ENCODE data around the gene ZBTB1.

The ZBTB1 gene, protein sequence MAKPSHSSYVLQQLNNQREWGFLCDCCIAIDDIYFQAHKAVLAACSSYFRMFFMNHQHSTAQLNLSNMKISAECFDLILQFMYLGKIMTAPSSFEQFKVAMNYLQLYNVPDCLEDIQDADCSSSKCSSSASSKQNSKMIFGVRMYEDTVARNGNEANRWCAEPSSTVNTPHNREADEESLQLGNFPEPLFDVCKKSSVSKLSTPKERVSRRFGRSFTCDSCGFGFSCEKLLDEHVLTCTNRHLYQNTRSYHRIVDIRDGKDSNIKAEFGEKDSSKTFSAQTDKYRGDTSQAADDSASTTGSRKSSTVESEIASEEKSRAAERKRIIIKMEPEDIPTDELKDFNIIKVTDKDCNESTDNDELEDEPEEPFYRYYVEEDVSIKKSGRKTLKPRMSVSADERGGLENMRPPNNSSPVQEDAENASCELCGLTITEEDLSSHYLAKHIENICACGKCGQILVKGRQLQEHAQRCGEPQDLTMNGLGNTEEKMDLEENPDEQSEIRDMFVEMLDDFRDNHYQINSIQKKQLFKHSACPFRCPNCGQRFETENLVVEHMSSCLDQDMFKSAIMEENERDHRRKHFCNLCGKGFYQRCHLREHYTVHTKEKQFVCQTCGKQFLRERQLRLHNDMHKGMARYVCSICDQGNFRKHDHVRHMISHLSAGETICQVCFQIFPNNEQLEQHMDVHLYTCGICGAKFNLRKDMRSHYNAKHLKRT
- 157 to 361 (median 215) reads per million in 4 donors for total RNA-seq

DNA sequence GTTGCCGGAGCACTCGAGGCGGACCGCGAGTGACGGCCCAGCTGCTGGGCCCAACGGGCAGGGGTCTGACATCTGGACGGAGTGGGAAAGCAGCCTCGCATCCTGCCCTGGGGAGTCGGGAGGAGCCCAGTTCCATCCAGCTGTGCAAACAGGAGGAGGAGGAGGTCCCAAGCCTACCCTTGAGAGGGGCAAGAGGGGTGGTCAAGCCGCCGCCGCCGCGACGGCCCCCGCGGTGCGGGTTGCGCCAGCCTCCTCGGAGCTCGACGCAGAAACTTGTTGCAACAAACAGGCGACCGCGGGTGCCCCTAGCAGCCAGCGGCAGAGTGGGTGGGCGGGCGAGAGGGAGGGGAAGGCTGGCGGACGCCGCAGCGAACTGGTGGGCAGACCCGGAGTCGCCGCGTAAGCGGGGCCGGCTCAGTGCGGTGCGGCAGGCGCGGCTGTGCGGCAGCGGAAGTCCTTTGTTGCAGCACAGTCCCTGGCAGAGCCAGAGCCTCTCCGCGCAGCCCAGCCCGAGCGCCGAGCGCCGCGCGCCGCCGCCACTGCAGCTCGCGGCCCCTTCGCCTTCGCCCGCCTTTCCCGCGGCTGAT lies at the start of gene ZBTB1:
TSS of gene ZBTB1 (plus strand) at position 461 of the 587 bp plus-strand sequence. CDS start 16,735 bp downstream, outside the sequence.
- peak; percentile 68 to 91 (median 77) for DNase-seq

DNA sequence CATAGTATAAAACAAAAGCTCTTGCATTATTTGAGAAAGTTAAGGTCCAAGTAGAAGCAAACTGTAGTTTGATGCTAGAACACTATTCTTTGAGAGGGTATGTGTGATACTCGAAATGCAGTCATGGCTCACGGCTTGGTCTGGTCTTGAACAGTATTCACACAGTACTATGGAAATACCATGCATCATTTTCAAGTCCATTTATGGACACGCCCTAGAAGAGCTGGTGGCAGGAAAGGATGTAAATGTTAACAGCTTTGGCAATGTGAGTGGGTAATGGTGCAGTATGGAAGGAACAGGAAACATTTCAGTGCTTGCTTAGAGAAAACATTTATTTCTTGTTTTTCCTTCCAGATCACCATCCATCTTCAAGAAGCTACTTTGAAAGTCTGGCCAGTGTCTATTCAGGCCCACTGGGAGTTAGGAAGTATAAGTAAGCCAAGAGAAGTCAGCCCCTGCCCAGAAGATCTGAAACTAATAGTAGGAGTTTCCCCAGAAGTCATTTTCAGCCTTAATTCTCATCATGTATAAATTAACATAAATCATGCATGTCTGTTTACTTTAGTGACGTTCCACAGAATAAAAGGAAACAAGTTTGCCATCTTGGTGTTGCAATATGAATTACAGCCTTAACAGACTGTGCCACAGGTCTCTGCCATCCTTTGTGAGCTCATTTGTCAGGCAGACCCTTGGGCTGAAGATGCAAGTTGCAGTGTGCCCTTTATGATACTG lies 45.0 kb upstream of the ZBTB1 start:
- DNase-seq = no peak

DNA sequence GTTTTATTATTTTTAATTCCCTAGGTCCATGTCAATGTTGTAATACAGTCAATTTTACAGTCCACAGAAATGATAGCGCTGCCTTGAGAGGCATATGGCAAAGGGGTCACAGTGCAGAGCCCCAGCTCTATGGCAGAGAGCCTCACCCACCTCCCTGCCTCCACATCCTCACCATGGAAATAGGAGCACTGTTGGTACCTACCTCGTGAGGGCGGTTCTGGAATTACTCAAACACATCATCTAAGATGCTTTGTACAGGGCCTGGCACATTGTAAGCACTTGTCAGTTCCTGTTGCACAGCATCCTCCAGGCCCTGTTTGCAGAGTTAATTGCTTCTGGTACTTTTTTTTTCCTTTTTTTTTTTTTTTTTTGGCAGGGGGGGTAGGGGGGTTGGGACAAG lies 43.3 kb upstream of the ZBTB1 start:
- no peak for DNase-seq

DNA sequence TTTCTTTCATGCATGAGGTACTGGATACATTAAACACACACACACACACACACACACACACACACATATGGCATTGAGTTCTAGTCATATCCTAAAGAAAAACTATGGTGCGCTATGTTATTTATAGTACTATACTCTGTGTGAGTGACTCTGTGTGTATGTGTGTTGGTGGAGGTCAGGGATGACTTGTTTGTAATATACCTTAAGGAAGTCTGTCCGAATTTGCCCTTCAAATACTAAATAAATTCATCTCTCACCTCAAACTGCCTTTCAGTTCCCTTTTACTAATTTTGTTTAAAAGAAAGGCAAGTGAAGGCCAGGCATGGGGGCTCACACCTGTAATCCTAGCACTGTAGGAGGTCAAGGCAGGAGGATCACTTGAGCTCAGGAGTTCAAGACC lies 41.4 kb upstream of the ZBTB1 start:
- no peak for DNase-seq

DNA sequence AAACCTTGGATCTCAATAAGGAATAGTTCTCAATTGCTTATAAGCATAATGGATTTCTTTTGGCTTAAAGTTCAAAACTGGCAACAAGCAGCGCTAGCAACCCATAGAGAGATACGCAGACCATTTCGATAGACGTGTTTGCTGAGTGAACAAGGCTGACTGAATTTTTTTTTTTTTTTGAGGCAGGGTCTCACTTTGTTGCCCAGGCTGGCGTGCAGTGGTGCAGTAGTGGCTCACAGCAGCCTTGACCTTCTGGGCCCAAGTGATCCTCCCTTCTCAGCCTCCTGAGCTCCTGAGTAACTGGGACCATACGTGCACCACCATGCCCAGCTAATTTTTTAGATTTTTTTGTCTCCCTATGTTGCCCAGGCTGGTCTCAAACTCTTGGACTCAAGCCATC lies 40.7 kb upstream of the ZBTB1 start:
- DNase-seq = no peak

DNA sequence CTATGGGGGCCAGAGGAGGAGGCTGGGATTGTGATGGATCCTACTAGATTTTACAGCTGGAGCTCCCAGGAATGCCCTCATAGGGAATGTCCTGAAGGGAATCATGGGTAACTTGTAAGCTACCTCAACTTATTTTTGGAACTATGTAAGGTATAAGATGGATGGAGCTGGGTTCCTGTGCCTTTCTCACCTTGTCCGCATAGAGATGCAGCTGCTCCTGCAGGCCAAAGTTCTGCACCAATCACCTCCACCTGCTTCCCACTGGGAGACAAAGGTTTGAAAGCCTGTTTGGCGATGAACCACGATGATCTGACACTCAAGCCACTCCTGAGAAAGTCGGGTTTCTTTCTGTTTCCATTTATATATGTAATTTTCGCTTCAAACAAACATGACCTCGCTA lies 39.9 kb upstream of the ZBTB1 start:
- no peak for DNase-seq

DNA sequence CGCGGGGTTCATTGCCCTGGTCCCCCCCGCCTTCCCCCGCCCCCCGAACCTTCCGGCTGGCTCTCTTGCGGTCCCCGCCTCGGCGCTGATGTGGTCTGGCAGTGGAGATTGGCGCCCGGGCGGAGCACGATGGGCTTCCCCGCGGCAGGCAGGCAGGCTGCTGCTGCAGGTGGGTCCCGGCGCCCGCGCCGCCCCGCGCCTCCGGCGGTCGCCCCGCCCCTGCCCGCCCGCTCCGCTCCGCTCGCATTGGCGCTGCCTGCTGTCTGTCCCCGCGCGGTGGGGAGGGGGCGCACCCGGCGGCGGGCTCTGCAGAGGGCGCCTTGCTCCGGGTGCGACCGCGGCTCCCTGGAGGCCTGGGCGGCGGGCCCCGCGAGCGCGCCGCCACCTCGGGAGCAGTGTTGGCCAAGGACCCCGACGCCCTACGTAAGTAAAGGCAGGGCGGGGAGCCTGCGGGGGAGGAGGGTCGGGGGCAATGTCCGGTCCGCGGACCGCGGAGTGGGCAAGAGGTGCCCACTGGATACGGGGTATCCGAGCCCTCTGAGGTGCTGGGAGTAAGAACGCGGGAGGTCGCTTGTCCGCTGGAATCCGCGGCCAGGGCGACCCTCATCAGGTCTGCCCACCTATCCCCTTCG lies 39.3 kb upstream of the ZBTB1 start, which contains the start of gene AKAP5:
TSS of gene AKAP5 (plus strand) at position 309 of the 632 bp plus-strand sequence. CDS start 2,896 bp downstream, outside the sequence.
- DNase-seq = peak; percentile 49 to 74 (median 53)

DNA sequence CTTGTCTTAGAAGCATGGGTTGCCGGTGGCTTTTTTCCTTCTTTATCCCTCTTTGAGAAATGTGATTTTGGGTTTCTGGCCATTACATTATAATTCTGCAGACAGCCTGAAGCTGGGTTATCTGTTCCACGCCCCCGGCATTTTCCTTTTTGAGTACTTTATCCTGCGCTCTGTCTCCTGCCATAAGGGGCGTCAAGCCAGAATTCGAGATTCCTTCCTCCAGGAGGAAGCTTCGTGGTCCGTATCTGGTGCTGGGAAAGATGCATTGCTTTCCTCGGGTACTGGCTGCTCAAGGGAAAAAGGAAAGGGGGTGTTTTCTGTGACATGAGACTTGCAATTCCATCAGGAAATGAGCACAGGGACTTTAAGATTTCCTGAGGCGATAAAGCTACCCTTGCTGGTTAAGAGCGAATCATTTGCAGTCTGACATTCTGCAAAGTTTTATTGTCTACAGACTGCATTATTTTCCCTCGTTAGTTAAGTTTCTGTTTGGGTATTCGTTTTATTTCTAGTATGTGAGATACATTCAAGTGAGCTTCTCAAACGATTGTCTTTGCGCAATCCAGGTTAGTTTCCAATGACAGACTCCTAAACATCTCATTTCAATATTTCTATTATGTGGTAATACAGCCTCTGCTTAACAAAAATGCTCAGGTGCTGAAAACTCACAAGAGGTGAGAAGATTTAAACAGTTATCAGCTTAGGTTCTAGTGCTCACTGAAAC lies 38.6 kb upstream of the ZBTB1 start:
- no peak for DNase-seq

DNA sequence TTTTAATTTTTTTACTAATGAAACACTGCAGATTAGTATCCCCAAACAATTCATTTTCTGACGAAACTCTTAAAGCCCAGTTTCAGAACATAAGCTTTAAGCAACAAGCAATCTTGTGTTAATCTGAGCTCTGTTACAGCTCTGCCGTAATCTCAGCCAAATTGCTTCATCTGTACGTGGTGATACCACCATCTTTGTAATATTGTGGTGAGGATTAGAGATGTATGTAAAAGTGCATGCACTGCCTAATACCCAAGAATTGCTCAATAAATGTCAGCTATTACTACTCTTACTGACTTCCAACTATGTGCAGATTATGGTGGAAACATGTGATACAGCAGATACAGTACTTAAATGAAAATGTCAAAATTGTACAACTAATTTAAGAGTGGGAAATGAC lies 37.5 kb upstream of the ZBTB1 start:
- DNase-seq = no peak

DNA sequence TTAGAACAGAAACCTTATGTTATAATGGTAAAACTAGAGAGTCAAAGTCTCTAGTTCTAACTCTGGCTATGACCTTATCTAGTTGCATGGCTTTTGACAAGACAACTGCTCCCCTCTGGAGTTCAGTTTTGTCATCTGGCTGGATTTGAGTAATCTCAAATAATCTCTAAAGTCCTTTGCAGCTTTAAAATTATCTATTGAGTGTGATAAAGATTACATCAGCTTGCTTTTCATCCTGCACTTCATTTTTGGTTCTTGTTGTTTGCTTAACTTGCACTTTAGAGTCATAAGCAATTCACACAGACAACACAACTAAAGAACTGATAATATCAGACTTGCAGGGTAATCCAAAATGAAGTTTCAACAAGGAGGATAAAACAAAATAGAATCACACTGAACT lies 37.0 kb upstream of the ZBTB1 start:
- no peak for DNase-seq

DNA sequence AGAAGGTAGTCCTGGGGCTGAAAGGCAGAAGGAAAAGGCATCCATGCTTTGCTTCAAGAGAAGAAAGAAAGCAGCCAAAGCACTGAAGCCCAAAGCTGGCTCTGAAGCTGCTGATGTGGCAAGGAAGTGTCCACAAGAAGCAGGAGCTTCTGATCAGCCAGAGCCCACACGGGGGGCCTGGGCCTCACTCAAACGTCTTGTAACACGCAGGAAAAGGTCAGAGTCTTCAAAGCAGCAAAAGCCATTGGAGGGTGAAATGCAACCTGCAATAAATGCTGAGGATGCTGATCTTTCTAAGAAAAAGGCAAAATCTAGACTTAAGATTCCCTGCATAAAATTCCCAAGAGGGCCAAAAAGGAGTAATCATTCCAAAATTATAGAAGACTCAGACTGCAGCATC lies 36.1 kb upstream of the ZBTB1 start:
- no peak for DNase-seq

DNA sequence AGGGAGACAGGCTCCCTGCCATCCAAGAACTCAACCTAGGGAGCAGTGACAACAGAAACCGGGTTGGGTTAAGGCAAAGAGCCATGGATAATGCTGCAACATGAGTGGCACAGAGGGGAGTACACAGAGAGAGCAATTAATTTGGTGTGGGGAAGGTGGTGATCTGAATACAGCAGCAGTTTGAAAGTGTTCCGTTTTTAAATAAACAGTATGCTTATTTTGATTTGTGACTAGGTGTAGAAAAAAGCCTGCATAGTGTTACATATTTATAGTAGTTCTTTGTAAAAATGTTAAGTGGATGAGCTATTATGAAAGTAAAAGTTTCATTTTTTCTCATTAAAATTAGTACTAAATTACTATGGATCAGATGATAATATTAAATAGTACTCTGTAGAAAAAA lies 30.5 kb upstream of the ZBTB1 start:
- no peak for DNase-seq

DNA sequence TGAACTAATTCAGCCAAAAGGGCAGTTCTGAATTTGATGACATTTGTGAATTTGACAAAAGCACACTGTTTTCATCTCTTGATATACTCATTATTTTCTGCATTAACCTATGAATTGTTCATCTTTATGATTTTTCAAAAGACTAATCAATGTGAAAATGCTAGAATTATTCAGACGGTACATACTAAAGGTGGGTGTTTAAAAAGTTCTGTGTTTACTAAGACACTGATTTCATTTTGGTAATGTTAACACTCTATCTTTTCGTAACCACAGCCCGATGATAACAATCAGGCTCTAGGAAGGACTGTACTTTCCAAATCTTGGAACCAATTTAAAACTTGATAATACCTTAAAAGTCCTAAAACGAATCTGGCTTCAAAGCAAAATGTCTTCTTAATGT lies 29.9 kb upstream of the ZBTB1 start:
- DNase-seq = no peak

DNA sequence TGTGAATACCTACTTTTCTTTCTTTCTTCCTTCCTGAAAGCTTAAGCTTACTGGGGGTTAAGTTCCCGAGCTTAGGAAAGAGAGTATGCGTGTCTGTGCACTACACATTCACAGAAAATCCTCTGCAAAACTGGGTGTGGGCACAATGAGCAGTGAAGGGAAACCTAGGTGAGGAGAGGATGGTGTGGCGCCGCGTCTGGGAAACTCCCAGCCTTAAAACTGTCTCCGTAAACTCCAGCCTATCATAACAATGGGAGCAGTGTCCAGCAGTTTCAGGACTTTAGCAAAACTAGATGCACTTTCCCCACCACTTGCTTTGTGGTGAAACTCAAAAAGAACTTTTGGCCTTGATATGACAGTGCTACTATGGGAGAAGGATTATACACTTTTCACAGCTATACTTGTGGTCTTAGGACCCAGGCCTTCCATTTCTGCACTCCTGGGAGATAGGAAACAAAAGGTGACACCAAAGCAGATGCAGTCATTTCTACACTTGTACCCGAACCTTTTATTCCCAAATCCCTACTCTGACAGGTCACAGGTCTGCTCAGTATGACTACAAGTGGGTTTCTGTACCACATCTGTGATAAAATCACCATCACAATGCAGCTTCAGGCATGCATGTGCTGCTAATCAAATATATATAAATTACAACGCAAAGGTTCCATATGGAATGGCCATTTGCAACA lies 28.8 kb upstream of the ZBTB1 start:
- no peak for DNase-seq

DNA sequence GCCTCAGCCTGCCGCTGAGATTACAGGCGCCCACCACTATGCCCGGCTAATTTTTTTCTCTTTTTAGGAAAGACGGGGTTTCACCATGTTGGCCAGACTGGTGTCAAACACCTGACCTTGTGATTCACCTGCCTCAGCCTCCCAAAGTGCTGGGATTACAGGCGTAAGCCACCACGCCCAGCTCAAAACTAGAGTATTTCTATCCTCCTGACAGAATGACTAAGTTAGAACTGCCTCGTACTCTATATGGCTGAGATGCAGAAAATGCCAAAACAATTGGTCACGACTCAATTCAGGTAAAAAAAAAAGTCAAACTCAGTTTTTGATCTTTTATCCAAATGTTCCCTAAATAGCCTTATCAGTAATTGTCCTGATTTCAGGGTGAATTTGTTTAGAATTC lies 28.1 kb upstream of the ZBTB1 start:
- DNase-seq = no peak

DNA sequence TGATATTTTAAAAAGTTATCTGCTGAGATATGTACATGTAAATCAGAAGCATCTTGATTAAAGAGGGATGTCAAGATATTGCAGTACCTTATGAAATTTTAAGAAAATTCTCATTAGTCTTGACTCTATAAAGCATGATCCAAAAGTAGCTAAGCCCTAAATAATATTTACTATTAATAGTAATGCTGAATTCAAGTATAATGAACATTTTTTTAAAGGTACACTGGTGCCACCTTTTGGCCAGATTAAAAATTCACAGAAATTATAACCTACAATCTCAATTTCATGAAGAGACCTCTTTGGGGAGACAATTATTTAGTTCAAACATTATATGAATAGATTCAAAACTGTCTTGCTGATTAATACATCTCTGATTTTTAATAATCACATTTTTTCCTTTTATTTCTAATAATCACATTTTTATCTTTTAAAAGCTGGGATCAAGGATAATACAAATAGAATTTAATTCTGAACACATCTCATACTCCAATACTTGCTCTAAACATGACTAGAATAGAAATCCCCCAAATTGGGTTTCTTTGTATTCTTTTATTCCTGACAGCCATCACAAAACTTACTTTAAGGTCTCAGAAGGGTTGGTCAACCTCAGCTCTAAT lies 25.8 kb upstream of the ZBTB1 start:
- DNase-seq = no peak

DNA sequence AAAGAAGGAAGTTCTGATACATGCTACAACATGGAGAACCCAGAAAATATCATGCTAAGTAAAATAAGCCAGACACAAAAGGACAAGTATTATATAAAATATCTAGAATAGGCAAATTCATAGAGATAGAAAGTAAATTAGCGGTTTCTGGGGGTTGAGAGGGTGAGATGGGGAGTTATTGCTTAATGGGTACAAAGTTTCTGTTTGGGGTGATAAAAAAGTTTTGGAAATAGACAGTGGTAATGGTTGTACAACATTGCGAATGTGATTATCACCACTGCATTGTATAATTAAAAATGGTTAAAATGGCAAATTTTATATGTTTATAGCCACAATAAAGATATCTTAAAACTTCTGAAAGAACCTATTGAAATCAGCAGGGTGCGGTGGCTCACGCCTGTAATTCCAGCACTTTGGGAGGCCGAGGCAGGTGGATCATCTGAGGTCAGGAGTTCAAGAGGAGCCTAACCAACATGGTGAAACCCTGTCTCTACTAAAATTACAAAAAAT lies 15.9 kb upstream of the ZBTB1 start:
- DNase-seq = no peak

DNA sequence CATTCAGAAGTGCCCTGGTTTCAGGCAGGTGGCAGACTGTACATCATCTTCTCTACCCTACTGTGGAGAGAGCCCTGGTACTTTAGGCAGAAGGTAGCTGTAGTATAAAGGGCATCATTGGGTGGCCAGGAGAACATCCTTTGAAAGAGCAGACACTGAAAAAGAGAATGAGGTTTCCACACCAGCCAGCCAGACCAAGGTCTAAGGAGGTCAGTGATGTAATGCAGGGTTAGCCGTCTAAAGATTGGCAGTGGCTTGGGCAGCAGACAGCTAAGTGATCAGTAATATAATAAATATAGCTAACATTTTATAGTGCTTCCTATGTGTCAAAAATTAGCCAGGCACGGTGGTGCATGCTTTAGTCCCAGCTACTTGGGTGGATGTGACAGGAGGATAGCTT lies 12.9 kb upstream of the ZBTB1 start:
- no peak for DNase-seq

DNA sequence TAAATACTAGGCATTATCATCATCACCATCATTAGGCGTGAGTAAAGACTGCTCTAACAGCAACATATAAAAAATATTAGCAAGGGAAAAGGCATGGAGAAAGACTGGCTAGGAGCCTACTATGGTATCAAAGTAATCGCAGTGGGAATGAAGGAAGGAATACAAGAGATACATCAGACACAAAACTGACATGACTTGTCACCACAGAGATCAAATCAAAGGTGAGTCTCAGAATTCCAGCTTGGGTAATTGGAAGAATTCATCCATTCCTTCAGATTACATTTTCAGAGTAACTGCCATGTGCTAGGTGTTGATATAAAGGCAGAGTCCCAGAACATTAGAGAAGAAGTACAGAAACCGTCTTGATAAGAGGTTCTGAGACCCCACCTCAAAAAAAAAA lies 11.1 kb upstream of the ZBTB1 start:
- no peak for DNase-seq

DNA sequence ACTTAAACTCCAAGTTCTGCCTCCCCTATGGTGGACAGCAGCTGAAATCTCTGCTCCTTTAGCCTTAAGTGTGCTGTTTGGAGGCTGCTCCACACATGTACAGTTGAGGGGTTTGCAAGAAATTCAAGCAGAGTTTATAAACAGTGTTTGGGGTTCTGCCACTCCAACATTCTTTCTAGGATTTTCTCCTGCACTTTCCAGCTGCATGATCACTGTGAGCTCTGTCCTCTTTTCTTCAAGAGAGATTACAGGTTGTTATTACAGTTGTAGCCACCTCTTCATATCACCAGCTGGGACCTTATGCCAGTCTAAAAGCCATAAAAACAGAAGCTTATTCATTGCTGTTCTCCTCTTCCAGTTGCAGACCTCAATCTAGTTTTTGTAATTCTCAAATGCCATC lies 9.3 kb upstream of the ZBTB1 start:
- no peak for DNase-seq

DNA sequence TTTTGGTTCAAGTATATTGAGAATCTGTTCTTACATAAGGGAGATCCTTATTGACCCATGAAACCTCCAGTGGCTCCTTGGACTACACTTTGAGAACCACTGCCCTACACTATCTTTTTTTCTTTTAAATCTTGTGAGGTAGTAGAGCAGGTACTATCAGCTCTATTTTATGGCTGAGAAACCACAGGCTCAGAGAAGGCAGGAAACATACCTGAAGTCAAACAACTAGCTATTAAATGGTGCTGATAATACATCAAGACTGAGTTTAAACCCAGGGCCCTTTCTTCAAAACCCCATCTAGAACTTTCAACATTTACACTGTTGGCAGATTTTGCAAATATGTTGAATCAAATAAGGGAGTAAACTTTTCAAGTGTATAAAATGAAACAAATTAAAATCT lies 7.8 kb upstream of the ZBTB1 start:
- DNase-seq = no peak

All from T-helper 1 cell (primary cell).